Stimulated activated CD8-positive, alpha-beta memory T cell treated with anti-CD3 and anti-CD28 coated beads, Interleukin-15, amount 100 ng/mL, for 4 hours (primary cell): ENCODE data around the gene VPS13C.
"Not testable (repeated sequence)": the region's sequence is repeated elsewhere in the genome, so short reads cannot be mapped to it uniquely, and the experiment has no call there.

Experiments
- DNase-seq, 2 donors: peaks; one replicate each; pipeline ENCODE4 v3.0.0-alpha.2; 2020; ENCODE audit warnings: low read depth in 2 of 2

VPS13C gene

DNA sequence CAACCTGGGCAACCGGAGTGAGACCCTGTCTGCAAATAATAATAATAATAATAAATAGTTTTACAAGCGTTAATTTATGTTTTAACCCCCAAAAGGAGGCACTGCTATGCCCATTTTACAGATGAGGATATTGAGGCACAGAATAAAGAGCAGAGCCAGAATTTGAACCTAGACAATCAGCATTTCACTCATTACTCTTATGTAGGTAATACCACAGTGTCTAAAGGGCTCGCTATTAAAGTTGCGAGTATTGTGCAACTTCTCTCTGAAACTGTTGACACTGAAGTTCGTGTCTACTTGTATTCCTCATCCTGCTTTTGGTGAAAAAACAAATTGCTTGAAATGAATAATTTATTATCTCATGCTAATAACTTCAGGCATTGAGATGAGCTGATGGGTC, 9.3 kb upstream of the VPS13C start:
- no peak for DNase-seq

DNA sequence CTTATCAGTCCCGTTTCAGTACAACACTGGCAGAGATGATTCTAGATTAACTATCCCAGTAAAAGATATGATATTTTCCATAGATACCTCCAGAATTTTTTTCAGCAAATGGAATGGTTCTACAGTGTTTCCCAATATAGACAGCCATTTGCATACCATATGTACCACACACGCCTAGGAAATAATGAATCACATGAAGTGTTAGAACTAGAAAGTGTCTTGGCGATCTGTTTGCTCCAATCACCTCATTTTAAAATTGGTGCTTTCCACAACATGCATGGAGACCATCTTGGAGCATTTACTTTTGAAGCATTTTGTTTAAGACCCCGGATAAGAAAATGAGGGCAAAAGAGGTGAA, 8.5 kb upstream of the VPS13C start:
- DNase-seq: no peak

DNA sequence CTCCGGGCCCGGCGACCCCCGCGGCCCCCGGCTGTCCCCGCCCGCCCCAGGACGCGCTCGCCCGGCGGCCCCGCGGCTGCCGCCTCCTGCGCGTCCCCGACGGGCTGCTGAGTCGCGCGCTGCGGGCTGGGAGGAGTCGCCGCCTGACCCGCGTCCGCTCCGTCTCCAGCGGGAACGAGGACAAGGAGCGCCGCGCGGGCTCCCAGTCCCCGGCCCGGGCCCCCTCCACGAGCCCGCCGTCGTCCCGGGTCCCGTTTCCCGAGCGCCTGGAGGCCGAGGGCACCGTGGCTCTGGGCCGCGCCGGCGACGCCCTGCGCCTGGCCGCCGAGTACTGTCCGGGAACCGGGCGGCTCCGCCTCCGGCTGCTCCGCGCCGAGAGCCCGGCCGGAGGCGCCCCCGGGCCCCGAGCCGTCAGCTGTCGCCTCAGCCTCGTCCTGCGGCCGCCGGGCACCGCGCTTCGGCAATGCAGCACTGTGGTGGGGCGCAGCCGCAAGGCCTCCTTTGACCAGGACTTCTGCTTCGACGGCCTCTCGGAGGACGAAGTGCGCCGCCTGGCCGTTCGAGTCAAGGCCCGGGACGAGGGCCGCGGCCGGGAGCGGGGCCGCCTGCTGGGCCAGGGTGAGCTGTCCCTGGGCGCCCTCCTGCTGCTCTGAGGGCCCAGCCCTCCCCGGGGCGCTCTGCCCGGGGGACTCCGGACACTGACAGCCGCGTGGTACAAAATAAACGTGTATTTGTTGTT, 8.0 kb upstream of the VPS13C start:
- DNase-seq: peak in 1 of 2 donors; percentile 4

DNA sequence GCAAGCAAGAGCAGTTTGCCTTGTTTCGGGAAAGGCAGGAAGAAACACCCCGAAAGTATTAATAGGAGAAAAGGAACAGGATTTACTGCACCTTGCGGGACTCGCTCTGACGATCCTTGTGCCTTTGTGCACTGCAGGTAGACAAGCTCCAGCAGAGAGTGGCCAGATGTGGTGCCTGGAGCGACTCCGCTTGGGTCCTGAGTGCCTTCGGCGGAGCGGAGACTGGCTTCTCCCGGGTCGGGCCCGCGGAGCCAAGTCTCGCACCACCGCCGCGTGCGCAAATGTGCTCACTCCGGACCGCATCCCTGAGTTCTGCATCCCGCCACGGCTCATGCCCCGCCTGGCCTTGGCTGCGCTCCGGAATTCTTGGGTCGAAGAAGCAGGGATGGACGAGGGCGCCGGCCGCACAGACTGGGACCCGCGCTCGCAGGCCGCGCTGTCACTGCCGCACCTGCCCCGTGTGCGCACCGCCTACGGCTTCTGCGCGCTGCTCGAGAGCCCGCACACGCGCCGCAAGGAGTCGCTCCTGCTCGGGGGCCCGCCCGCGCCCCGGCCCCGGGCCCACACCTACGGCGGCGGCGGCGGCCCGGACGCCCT, 7.3 kb upstream of the VPS13C start:
- DNase-seq: peak in 1 of 2 donors; percentile 7

DNA sequence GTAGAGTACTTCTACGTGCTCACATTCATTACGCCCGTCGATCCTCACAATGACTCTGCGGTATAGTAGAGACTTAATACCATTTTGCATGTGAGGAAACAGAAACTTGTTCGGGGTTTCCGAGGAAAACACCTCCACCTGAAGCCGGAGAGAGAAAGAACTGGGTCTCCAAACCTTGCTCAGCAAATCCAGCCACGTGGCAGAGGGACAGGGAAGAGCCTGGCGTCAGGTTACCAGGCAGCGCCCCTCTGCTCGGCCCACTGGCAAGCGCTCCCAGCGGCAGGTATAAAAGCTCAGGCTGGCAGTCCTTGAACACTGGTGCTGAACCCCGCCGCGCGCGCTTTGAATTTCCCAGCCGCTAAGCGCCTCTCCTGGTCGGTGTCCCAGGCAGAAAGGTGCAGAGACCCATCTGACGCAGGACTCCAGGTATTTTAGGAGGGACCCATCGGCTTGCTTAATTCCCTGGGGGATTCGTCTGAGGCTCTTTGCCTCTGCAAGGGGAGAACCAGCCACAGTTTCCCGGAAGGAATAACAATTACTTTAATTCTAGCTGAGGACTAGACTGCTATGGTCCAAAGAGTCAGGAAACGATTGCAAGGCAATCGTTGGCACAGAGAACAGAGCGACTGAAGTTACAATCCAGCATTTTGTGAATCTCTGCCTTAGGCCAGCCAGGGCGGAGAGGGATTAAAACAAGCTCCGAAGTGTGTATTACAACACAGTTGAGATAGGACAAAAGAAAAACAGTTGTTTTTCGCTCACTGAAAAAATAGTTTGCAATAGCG, 6.6 kb upstream of the VPS13C start, which contains the start of gene C2CD4A:
TSS of gene C2CD4A (plus strand) at position 315 of the 785 bp plus-strand sequence. CDS start 637 bp downstream, outside the sequence.
- DNase-seq: peak; percentile 26 to 34

DNA sequence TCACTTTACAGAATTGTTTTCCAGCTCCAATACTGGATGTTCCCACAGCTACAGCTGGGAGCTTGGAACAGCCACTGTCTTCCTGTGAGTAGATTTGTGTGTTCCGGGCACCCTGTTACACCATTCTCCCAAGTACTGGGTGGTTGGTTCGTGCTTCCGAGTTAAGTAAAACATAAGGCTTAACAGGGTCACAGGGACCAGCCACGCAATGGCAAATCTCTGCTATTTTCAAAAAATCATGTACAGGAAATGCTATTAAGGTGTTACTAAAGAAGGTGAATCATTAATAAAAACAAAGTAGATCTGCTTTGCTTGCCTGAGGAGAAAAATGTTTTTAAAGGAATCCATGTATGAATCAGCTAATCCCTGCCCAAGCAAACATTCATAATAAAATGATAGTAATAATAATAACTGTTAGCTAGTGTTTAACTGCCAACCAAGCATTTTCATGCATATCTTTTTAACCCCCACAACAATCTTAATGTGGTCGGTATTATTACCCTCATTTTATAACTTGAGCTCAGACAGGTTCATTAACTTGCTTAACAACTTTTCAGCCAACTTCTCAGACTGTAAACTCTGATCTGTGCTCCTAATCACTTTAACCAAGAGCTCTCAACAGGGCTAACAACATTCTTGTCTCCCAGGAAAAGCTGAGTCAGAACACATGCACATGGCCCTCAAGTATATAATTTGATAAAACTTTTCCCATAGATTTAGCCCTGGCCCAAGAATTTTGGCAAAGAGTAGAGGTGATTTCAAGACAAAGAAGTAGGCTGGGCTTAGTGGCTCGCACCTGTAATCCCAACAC, 3.8 kb upstream of the VPS13C start:
- DNase-seq: no peak

DNA sequence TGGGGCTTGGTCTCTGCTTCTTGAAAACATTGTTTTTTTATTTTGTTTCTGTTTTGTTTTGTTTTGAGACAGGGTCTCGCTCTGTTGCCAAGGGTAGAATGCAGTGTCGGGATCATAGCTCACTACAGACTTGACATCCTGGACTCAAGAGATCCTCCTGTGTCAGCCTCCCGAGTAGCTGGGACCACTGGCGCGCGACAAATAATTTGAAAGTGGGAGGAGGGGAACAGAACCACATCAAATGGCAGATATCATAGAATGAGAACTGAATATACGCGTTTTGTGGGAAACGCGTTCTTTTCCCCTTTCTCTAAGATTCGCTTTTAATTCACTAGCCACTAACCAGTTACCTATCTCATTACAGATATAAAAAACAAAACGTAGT, 641 bp upstream of the VPS13C start:
- DNase-seq: no peak

DNA sequence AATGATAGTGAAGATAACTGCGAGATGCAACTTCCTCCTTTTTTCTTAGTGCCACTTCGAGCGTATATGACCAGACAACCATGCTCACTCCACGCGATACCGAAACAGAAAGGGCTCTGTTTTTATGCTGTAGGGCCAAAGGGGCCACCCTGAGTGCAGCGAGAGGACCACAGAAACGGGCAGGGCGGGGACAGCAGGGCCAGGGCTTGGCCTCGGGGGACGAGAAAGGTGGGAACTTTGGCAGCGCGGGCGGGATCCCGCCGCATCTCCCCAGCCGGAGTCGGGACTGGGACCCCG, 483 bp downstream of the VPS13C start:
- peak; percentile 21 to 39 for DNase-seq

DNA sequence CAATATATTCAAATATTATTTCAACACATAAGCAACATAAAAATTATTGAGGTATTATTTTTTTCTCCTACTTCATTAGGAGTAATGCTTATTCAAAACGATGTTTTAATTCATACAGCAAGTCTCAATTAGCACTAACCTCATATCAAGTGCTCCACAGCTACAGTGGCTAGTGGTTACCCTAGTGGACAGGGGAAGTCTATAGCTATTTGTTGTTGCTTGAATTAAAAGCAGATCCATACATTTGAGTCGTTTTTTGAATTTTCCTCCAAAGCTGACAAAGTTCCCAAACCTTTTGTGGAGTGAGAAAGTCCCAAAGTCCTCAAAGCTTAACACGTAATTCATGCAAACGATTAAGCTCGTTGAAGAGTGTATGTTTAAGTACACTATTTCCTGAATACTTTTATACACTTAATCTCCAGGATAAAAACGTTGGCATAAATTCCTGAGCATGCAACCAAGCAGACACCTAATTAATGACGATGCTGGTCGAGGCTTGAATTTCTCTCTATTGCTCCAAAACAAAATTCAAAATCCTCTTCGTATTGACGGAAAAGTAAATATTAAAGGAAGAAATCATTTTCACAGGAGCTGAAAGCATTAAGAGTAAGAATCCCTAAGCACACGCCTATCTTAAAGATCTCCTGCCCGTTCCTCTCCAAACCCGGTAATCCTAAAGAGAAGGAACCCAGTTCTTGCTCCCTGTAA, 985 bp downstream of the VPS13C start:
- no peak for DNase-seq

DNA sequence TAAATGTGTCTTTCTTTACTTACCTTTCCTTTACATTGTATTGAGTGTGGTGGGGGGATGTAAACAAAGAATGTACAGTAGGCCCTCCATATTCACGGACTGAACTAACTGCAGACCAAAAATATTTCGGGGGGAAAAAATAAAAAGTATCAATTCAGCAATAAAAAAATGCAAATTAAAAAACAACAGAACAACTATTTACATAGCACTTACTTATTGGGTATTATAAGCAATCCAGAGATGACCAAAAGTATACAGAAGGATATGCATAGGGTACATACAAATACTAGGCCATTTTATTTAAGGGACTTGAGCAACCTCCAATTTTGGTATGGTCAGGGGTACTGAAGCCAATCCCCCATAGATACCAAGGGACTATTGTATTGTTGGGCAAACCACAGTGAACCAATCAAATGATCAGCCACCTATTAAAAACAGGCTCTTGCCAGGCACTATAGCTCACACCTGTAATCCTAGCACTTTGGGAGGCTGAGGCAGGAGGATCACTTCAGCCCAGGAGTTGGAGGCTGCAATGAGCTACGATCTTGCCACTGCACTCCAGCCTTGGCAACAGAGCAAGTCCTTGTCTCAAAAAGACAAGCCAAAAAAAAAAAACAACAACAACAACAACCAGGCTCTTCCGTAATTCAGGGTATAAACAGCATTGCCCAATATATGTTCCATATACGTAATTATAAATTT, 1.8 kb downstream of the VPS13C start:
- DNase-seq: no peak

DNA sequence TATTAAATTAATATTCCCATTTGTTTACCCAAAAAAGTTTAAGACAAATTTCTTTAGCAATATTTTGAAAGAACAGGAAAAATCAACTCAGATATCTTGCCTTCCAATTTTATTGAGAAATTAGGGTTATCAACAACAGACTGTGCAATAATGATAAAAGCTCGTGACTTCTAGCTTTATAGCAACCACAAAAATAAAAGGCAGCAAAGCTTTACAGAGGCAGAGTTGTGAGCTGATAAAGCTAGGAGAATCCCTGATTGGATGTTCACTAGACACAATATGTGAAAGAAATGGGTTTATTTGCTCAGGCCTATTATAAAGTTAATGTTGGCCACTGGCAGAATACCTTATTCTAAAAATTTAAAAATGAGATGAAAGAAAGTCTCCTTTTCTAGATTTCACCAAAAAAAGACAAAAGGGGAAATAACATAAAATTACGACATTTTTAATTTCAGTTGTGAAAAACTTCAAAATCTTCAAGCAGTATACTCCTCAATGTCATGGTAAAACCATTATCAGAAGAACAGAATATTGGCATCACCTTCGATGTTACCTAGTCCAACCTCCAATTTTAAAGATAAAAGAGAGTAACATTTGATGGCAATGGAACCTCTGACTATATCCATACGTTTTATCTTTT, 2.8 kb downstream of the VPS13C start:
- no peak for DNase-seq

DNA sequence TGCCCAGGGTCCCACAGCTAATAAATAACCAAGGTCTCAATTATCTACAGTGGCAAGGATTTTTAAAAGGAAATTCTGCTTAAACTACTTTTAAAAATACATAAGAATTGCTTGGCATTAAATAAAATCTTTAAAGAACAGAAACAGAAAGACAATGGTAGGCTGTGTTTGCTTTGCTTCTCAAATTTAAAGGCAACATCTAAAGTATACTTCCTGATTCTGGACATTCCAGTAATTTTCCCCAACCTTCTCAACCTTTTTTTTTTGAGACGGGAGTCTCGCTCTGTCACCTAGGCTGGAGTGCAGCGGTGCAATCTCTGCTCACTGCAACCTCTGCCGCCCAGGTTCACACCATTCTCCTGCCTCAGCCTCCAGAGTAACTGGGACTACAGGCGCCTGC, 5.3 kb downstream of the VPS13C start:
- no peak for DNase-seq

DNA sequence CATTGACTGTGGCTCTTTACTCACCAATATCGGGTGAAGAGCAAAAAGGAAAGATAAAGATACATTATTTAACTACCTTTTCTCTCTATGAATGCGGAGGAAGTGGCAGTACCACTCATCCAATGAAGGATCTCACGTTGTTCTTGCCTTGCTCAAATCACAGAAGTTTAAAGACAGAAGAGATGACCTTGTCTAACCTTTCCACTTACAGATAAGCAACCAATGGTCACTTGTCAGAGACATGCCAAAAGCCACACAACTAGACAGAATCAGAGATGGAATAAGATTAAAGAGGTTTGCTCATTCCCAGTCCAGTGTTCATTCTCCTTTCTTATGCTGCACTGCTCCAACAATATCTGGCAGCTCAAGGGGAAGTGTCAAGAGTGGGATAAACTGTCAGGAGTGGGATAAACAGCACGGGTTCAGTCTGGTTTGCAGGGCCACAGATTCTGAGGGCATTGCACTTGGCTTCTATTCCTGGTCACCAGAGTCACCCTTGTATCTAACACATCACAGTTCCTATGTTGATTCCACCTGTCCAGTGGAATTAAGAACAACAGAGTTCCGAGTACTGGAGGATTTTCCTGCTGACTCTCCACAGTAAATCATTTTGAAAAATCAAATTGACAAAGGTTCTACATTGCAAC, 6.7 kb downstream of the VPS13C start:
- no peak for DNase-seq

DNA sequence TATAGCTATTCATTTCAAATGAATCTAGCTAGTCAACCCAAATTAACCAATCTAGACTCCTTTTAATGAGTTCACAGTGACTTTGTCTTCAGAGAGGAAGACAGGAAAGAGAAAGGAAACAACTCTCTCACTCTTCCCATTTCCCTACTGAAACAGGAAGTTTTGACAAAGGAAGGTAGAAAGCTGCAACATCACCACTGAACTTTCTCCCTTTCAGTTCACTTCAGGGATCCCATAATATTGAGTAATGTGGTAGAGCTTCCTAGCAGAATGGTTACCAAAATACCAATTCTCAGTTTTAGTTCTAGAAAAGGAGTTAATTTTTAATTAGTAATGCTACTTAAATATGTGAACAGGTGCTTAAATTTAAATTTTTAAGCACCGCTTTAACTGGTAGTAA, 7.5 kb downstream of the VPS13C start:
- DNase-seq: no peak

DNA sequence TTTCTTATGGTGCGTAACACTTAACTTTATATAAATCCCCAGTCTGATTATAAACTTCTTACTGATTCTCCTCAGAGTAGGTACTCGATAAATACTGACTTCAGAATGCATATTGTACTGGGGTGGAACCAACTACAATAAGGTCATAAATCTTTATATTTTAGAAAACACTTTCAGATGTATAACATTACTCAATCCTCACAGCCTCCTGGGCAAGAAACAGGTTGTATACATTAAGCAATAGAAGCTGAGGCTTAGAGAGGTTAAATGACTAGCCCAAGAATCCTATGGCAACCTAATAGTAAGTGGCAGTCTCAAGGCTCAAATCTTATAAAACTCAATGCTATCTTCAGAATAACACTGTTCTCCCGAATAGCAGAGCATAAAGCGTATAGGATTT, 9.1 kb downstream of the VPS13C start:
- DNase-seq: no peak

DNA sequence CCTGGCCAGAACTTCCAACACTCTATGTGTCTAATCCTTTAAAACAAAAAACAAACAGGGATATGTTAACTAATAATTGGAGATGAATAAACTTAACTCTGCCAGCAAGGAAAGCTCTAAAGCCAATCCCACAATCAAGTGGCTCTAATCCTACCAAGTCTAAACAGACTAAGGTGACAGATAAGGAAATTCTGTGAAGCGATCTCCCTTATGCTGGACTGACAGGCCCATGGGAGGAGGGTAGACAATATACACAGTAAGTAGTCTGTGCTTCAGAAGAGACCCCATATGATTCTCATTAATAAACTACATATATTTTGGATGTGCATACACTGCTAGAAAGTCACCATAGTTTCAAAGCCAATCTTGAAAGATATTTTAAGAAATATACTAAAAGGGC, 10.1 kb downstream of the VPS13C start:
- DNase-seq: no peak

DNA sequence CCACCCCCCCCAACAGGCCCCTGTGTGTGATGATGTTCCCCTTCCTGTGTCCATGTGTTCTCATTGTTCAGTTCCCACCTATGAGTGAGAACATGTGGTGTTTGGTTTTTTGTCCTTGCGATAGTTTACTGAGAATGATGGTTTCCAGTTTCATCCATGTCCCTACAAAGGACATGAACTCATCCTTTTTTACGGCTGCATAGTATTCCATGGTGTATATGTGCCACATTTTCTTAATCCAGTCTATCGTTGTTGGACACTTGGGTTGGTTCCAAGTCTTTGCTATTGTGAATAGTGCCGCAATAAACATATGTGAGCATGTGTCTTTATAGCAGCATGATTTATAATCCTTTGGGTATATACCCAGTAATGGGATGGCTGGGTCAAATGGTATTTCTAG, 12.0 kb downstream of the VPS13C start:
- not testable (repeated sequence) for DNase-seq

DNA sequence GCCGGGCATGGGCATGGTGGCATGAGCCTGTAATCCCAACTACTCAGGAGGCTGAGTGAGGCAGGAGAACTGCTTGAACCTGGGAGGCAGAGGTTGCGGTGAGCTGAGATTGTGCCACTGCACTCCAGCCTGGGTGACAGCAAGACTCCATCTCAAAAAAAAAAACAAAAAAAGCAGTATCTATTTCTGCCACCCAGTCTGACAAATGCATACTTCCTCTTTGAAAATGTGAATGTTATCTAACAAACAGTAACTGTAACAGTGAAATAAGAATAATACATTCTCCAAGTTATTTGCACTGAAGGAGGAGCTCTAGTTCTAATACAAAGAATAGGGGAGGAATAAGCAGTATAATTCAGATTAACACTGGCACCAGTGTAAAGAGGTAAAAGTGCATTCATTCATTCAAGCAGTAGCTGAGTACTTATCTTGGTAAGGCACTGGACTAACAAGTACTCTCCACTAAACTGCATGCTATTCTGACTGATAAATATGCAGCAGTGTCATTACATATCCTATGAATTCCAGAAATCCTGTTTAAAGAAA, 12.9 kb downstream of the VPS13C start:
- no peak for DNase-seq

DNA sequence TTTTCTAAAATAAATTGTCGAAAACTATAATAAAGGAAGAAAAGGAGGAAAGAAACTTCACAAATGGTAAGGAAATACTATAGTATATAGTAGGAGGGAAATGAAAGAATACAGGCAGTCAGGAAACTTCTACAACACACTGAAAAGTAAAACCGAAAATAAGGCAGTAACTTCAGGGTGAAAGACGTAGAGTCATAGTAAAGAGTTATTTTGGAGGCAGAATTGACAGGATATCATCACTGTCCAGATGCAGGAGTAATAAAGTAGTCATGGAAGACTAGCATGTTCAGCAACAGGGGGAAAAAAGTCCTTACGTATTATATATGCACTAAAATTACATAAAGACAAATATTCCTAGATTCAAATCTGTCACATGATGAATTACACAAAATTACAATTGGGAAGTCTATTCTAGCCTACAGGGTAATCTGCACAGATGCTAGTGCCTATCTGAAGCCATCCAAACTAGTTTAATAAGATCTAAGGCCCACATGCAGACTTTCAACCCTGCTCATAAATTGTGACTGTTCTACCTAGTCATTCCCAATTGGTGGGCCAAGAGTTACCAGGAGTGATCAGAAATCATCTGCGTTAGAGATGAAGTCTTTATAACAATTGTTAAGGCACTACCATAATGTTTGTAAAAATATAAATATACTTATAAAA, 14.0 kb downstream of the VPS13C start:
- no peak for DNase-seq
